DMS114 treated with DMSO at 0.1 percent for 48 hours (cell line): ENCODE data around the gene LRP8.
"Not testable (repeated sequence)": the region's sequence is repeated elsewhere in the genome, so short reads cannot be mapped to it uniquely, and the experiment has no call there.

Source experiments
- DNase-seq: peaks from one replicate; lab custom pipeline; 2025; ENCODE audit not compliant: unreplicated experiment; lab: John Stamatoyannopoulos, UW

Gene LRP8

DNA sequence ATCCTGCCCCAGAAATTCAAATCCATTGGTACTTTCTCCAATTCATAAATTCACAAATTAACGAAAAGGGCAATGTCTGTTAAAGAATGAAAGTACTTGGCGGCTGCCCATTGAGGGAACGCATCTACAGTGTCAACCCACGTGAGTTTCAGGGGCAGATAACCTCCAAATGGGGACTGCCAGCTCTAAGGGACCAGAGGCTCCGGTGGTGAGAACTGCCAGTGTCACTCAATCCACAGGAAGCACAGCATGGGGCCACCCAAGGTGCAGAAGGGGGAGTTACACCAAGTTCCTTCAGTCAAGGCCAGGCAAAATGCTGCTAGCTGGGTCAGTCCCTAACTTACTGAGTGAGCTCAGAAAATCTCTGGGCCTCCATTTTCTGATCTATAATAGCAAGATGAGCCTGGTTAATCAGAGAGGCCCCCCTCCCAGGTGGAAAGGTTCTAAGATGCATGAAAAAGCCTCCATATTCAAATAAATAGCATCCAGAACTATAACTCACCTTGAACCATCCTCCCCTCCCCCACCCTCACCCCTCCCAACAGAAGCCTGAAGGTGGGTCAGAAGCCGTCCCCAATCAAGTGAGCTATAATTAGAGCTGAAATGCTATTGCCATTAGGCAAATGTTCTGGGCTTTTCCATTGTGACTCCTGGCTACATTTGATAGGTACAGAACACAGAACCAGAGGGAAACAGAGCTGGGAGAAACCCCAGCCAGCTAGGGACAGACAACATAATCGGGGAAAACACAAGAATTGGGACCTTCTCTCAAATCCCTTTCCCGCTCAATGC lies 41.7 kb downstream of the LRP8 start:
- DNase-seq = no peak

DNA sequence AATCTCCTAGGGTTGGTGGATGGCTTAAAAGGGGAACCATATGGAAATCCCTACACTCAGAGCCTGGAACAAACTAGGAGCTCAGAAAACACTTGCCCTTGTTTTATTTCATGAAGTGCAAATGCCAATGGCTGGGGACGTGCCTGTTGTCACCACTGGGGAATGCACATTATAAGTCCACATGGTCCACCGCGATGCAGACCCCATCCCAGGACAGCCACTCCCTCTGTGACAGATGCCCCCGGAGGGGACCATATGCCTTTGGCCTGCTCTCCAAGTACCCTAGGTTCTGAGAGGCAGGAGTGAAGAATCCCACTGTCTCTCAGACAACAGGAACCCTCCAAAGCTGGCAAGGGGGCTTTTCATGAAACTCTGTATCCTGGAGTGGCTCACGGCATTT lies 42.3 kb downstream of the LRP8 start:
- no peak for DNase-seq

- no peak for DNase-seq
Measured at GRCh38 chr1:53284224-53285020, 43.4 kb downstream of the LRP8 start.

- not testable (repeated sequence) for DNase-seq
Measured at GRCh38 chr1:53283156-53283555, 44.7 kb downstream of the LRP8 start.

DNA sequence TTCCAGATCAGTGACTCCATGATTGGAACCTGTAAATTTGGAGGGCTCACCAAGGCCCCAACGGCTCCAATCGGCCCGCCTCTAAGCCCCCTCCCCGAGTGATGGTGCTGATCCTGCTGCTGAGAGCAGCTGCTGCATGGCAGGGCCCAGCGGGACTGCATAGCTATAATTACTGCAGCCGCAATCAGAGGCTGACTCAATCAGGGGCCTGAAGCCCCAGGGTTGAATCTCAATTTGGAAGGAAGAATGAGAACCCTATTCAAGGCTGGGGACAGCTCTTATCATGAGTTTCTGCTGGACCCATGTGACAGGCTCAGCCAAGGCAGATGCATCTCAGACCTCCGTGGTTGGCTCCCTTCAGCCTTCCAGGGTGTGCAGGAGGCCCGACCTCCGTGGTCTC lies 46.7 kb downstream of the LRP8 start:
- DNase-seq = no peak

GRCh38 chr1:53280496-53280895 lies 47.4 kb downstream of the LRP8 start:
- no peak for DNase-seq

DNA sequence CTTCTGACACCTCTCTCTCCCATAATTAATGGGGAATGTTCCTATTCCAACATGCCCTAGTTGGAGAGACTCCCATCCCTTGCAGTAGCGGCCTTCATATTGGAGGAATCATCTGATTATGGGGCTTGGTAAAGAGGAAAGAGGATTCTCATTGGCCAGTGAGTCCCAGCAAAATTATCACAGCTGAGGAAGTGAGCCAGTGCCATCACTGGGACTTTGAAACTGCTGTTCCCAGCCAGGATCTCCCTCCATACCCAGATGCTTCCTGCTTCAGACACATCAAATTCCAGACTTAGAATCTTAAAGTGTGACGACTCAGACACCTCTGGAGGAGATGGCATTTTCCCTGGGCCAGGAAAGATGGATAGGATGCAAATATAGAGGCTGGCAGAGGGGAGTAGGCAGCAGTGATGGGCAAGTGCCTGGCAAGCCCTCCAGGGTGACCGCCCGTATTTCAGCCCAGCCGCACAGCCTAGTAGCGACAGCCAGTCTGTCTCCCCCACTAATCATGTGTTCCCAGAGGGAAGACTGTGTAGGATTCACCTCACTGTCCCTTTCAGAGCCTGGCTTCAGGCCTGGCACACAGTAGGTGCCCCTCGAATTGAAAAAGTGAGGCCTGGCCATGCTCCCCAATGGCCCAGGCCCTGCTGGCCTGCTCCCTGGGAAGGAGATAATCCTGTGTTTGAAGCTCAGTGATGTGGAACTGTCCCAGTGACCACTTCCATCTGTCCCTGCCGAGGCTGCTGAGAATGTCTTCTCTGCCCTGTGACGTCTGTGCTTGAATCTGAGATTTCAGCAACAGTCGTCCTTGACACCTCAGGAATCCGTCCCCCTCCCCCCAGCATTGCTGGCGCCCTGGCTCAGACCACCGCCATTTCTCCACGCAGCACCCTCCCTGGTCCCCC lies 48.3 kb downstream of the LRP8 start:
- no peak for DNase-seq

GRCh38 chr1:53278298-53278725 lies 49.6 kb downstream of the LRP8 start:
- peak; percentile 29 for DNase-seq

GRCh38 chr1:53277326-53277725 lies 50.5 kb downstream of the LRP8 start:
- DNase-seq = no peak

GRCh38 chr1:53276902-53277281 lies 51.0 kb downstream of the LRP8 start:
- no peak for DNase-seq

- DNase-seq = no peak
Measured at GRCh38 chr1:53276153-53276901, 51.5 kb downstream of the LRP8 start.

GRCh38 chr1:53275566-53275965 lies 52.3 kb downstream of the LRP8 start:
- DNase-seq = no peak

GRCh38 chr1:53274541-53275185 lies 53.2 kb downstream of the LRP8 start:
- no peak for DNase-seq

GRCh38 chr1:53274026-53274425 lies 53.8 kb downstream of the LRP8 start:
- DNase-seq = no peak

- no peak for DNase-seq
Measured at GRCh38 chr1:53273526-53273925, 54.3 kb downstream of the LRP8 start.

GRCh38 chr1:53272349-53272748 lies 55.5 kb downstream of the LRP8 start:
- no peak for DNase-seq

DNA sequence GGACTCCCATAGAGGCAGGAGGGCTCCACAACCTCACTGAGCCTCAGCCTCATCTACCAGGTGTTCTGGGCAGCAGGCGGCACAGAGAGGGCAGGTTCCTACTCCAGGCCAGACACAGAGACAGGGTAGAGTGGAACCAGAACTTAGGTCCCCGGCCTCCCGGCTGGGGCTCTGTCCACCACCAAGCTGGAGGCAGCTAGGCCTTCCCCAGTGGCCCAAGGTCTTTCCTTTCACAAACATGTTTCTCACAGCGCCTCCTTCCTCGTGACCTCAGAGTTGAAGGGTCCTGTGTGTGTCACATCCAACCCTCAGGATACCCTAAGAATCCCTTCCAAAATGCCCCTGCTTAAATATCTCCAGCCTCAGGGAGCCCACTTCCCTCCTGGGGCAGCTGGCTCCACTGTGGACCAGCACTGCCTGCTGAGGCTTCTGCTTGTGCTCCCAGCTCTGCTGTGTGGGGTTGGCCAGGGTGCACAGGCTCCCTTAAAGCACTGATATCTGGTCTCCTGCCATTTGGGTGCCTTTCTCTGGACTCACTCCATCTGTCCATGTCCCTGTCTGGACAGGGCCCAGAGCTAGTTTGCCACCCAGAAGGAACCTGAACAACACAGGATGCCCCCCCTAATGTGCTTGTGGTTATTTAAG lies 56.3 kb downstream of the LRP8 start:
- DNase-seq = no peak

DNA sequence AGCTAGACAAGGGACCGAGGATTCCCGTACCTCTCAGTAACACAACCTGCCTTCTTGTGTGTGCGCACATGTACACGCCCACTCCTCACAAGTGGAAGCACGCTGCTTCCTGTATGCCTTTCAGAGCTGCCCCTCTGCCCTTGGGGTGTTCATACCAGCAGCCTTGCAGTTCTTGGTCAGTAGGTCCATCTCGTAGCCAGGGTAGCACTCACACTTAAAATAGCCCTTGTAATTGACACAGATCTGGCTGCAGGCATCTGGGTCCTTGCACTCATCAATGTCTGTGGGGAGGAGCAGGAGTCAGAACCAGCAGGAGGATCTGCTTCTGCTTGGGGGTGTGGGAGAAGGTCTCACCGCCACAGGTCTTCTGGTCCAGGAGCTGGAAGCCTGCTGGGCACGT lies 57.0 kb downstream of the LRP8 start:
- no peak for DNase-seq

DNA sequence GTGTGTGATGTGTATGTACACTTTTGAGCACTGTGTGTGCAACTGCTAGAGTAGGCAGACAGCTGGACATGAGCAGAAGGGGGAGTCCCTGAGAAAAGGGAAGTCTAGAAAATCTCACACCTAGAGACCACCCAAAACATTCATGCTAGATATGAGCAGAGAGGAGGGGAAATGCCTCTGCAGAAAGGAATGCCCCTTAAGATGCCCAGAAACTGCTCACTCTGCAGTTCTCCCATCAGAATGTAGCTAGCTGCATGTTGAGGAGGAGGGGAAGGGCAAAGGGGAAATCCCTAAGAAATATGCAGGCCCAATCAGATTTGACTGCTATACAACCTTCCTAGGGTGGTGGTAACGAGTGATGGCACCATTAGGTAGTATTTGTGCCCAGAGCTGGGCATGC lies 57.8 kb downstream of the LRP8 start:
- no peak for DNase-seq

DNA sequence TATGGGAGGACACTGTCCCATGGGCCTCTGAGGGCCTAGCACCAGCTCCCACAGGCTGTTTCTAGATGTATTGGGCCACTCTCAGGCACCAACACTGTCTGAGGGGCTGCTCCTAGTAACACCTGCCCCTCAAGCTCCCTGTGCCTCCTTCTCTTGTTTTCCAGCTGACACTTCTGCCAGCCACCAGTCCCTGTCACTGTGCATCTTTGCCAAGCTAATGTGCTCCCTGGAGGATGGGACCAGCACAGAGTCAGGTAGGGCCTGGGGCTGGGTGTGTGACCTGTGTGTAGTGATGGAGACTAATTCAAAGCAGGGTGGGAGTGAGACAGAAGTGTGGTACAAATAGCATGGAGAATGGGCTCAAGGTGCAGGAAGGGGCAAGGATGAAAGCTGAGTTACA lies 60.1 kb downstream of the LRP8 start:
- no peak for DNase-seq
